ENCODE measurements around the gene DPP9. TPM values are rescaled to one million over a fixed set of nuclear protein-coding genes. Genes with fewer than 3 reads are reported as not detected.

The DPP9 gene
- polyA plus RNA-seq, 1 of the 3 experiments (the other 2 are of a cell fraction), result 17.1 TPM

DNA sequence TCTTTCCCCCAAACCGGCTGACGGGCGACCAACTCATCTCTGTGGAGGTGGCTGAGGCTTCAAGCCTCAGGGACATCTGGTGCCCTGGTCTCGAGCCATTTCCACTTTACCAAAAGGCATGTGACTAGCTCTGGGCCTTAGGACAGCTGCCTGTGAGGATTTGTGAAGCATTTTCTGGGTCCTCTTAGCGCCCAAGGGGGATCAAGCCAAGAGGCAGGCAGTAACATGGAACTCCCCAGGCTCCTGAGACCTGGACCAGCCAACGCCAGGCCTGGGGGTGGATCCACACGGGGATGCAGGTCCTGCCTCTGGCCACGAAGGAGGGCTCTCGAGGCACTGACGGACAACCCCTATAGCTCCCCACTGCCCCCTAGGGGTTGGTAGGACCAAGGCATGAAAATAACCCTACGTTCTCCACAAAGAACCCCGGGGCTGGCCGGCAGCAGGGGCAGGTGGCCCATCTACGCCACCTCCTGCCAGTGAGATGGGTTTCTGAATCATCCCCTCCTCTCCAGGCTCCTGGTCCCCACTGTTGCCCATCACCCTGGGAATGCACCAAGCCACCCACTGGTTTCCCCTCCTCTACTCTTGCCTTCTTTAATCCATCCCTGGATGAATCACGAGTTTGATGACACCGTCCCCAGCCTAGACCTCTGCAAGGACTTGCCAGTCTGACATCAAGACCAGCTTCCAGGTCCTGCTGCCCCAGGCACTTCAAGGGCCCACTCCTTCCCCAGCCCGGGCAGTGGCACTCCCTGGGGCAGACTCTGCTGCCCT is 46.5 kb downstream of the DPP9 start:
- Histone ChIP-seq H3K9me3 (no peaks in the 10 kb centered on the region), H3F3A (replicated peaks; ENCODE audit: insufficient read depth) (peaks cover 15% of the 10 kb centered on the region), H3K36me3 (replicated peaks in 1 of 2; ENCODE audit: control insufficient read depth in 1 of 2, insufficient read depth in 2 of 2, low read length in 1 of 2) (peaks cover 11 to 16% of the 10 kb centered on the region in 2 experiments), H3K4me1 (ENCODE audit: control insufficient read depth in 1 of 2, insufficient read depth in 2 of 2, low read depth in 1 of 2, low read length in 1 of 2) (no peaks in the 10 kb centered on the region), H3K27ac (ENCODE audit: low read depth in 2 of 2, low read length in 1 of 2) (no peak overlapping the region), H3K27me3 (ENCODE audit: insufficient read depth) (no peaks in the 10 kb centered on the region), H3K4me2 (no peak overlapping the region), H3K4me3 (ENCODE audit: low read depth in 2 of 2, low read length in 1 of 2) (no peak overlapping the region), H3K9ac (no peak overlapping the region), H3K79me2 (ENCODE audit: insufficient read depth) (no peaks in the 10 kb centered on the region), H2AFZ (ENCODE audit: low read depth) (no peak overlapping the region), H3K9me2 (no peaks in the 10 kb centered on the region), H4K20me1 (ENCODE audit: insufficient read depth) (no peaks in the 10 kb centered on the region)
- peak; percentile 69 for DNase-seq
- ChIA-PET CTCF (interaction anchor here (1.0 to 1.8 kb wide), 4 partner anchors 12 to 132 kb away, joined by 3 to 9 read pairs (median 4); no protein-coding TSS in a partner anchor), POLR2A (interaction anchor here (0.5 kb wide), 1 partner anchor 10 kb away, joined by 5 read pairs; no protein-coding TSS in a partner anchor)
- TF ChIP-seq RFX5 (IDR thresholded peaks at IDR 0.05; ENCODE audit: low read length), result no peak
- TF ChIP-seq CTCF (IDR thresholded peaks at IDR 0.05), result peak; percentile 50
- TF ChIP-seq TEAD4 (IDR thresholded peaks at IDR 0.05; ENCODE audit: borderline replicate concordance, insufficient read depth), result no peak
- 94% methylated on average over 8 of the region's 17 CpGs for WGBS (ENCODE audit: low lambda C conversion rate)

DNA sequence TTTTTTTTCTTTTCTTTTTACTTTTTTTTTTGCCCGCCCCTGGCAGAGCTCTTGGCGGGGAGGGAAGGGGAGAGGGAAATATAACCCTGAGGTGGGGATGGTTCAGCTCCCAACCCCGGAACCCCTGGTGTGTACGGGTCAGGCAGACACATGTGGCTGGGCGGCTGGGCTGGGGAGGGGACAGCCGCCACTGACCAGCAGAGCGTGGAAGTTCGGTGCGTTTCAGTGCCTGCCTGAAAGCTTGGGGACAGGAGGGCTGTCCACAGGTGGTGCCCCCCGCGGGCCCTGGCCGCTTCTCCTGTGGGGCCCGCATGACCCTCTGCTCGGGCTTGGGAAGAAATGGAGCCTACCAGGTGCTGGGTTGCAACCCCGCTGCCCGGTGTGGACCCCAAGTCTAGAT is 48.3 kb downstream of the DPP9 start:
- 99% methylated on average over 13 of the region's 16 CpGs for WGBS (ENCODE audit: low lambda C conversion rate)
- no peak overlapping the region for H2AFZ ChIP-seq (ENCODE audit: low read depth)
- H3K4me1 ChIP-seq (ENCODE audit: control insufficient read depth in 1 of 2, insufficient read depth in 2 of 2, low read depth in 1 of 2, low read length in 1 of 2), result no peaks in the 10 kb centered on the region; a peak in 1 of 4 replicates
- TF ChIP-seq, protein P1, sequence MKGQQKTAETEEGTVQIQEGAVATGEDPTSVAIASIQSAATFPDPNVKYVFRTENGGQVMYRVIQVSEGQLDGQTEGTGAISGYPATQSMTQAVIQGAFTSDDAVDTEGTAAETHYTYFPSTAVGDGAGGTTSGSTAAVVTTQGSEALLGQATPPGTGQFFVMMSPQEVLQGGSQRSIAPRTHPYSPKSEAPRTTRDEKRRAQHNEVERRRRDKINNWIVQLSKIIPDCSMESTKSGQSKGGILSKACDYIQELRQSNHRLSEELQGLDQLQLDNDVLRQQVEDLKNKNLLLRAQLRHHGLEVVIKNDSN (IDR thresholded peaks at IDR 0.05; ENCODE audit: borderline replicate concordance, low read depth), result no peak
- TF ChIP-seq FOXJ3 (CRISPR knock-in tag; IDR thresholded peaks at IDR 0.05), result no peak
- no peaks in the 10 kb centered on the region for H3K79me2 ChIP-seq (ENCODE audit: insufficient read depth)
- no peak overlapping the region for H3K4me2 ChIP-seq
- no peak for DNase-seq
- H3K27ac ChIP-seq (ENCODE audit: low read depth in 2 of 2, low read length in 1 of 2), result no peak overlapping the region
- no peaks in the 10 kb centered on the region for H3K9me3 ChIP-seq
- no peak overlapping the region for H3K4me3 ChIP-seq (ENCODE audit: low read depth in 2 of 2, low read length in 1 of 2)
- H3K36me3 ChIP-seq (replicated peaks in 1 of 2; ENCODE audit: control insufficient read depth in 1 of 2, insufficient read depth in 2 of 2, low read length in 1 of 2), result peaks cover 8 to 11% of the 10 kb centered on the region in 2 experiments
- ChIA-PET POLR2A (no interaction called here), CTCF (no interaction called here)
- no peaks in the 10 kb centered on the region for H4K20me1 ChIP-seq (ENCODE audit: insufficient read depth)
- peaks cover 26% of the 10 kb centered on the region for H3F3A ChIP-seq (replicated peaks; ENCODE audit: insufficient read depth)
- H3K9me2 ChIP-seq, result no peaks in the 10 kb centered on the region
- H3K9ac ChIP-seq, result no peak overlapping the region
- no peaks in the 10 kb centered on the region for H3K27me3 ChIP-seq (ENCODE audit: insufficient read depth)

GRCh38 chr19:4673726-4674125 is 49.9 kb downstream of the DPP9 start:
- 93% methylated on average over 4 of the region's 4 CpGs for WGBS (ENCODE audit: low lambda C conversion rate)
- TF ChIP-seq EP300 (IDR thresholded peaks at IDR 0.05; ENCODE audit: borderline replicate concordance in 1 of 2, low read depth in 1 of 2, low read length in 1 of 2), result no peak
- no peak for TF ChIP-seq POLR2AphosphoS5 (IDR thresholded peaks at IDR 0.05; ENCODE audit: low read depth, low read length)
- TF ChIP-seq FOXJ3 (CRISPR knock-in tag; IDR thresholded peaks at IDR 0.05), result no peak
- no peak for TF ChIP-seq SIN3A (IDR thresholded peaks at IDR 0.05; ENCODE audit: borderline replicate concordance, low read depth, low read length)
- TF ChIP-seq MXI1 (IDR thresholded peaks at IDR 0.05; ENCODE audit: low read depth, low read length), result no peak
- TF ChIP-seq CTCF (IDR thresholded peaks at IDR 0.05), result no peak
- TF ChIP-seq RFX5 (IDR thresholded peaks at IDR 0.05; ENCODE audit: low read length), result no peak
- no peak for TF ChIP-seq FOXM1 (IDR thresholded peaks at IDR 0.05; ENCODE audit: low read depth)
- TF ChIP-seq CHD2 (IDR thresholded peaks at IDR 0.05; ENCODE audit: low read length, partially characterized antibody), result no peak
- TF ChIP-seq TCF12 (IDR thresholded peaks at IDR 0.05), result no peak
- no peak for TF ChIP-seq GABPA (IDR thresholded peaks at IDR 0.05; ENCODE audit: low read depth)
- Histone ChIP-seq H3K4me1 (ENCODE audit: control insufficient read depth in 1 of 2, insufficient read depth in 2 of 2, low read depth in 1 of 2, low read length in 1 of 2) (peaks cover 0 to 7% of the 10 kb centered on the region in 2 experiments; a peak in 2 of 4 replicates), H3K36me3 (replicated peaks in 1 of 2; ENCODE audit: control insufficient read depth in 1 of 2, insufficient read depth in 2 of 2, low read length in 1 of 2) (peaks cover 8 to 11% of the 10 kb centered on the region in 2 experiments), H2AFZ (ENCODE audit: low read depth) (no peak overlapping the region), H3K9me2 (no peaks in the 10 kb centered on the region), H3K27me3 (ENCODE audit: insufficient read depth) (no peaks in the 10 kb centered on the region), H3K4me2 (no peak overlapping the region), H3K9ac (no peak overlapping the region), H4K20me1 (ENCODE audit: insufficient read depth) (no peaks in the 10 kb centered on the region), H3K4me3 (ENCODE audit: low read depth in 2 of 2, low read length in 1 of 2) (no peak overlapping the region), H3K79me2 (ENCODE audit: insufficient read depth) (peaks cover 14% of the 10 kb centered on the region), H3K27ac (ENCODE audit: low read depth in 2 of 2, low read length in 1 of 2) (no peak overlapping the region), H3K9me3 (no peaks in the 10 kb centered on the region), H3F3A (replicated peaks; ENCODE audit: insufficient read depth) (peaks cover 26% of the 10 kb centered on the region)
- ChIA-PET CTCF (interaction anchor here (1.6 kb wide), 1 partner anchor 41 kb away, joined by 3 read pairs; no protein-coding TSS in a partner anchor), POLR2A (no interaction called here)
- no peak for DNase-seq
